HG02885 (cell line): ENCODE measurements around the gene BBOX1.
"Not testable (repeated sequence)": the region's sequence is repeated elsewhere in the genome, so short reads cannot be mapped to it uniquely, and the experiment has no call there.

Source experiments
- ATAC-seq: cut with Tn5 transposase; IDR thresholded peaks from one replicate; pipeline ENCODE4 v1.9.1; 2021; ENCODE audit warnings: mild to moderate bottlenecking; ENCODE audit not compliant: unreplicated experiment, poor library complexity

The BBOX1 gene

DNA sequence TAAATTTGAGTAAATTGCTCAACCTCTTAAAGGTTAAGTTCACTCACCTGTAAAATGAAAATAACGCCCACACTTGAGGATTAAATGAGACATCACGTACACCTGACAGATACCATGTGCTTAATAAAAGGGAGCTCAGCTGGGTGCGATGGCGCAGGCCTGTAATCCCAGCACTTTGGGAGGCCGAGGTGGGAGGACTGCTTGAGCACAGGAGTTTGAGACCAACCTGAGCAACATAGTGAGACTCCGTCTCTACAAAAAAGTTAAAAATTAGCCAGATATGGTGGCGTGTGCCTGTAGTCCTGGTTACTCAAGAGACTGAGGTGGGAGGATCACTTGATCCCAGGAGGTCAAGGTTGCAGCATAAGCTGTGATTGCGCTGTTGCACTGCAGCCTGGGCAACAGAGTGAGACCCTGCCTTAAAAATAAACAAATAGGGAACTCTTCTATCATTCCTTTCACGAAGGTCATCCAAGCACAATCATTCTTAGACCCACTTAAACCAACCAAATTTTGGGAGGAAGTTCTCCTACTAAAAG, 134.1 kb downstream of the BBOX1 start:
- no peak for ATAC-seq

DNA sequence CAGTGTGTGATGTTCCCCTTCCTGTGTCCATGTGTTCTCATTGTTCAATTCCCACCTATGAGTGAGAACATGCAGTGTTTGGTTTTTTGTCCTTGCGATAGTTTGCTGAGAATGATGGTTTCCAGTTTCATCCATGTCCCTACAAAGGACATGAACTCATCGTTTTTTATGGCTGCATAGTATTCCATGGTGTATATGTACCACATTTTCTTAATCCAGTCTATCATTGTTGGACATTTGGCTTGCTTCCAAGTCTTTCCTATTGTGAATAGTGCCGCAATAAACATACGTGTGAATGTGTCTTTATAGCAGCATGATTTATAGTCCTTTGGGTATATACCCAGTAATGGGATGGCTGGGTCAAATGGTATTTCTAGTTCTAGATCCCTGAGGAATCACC, 134.9 kb downstream of the BBOX1 start:
- ATAC-seq = not testable (repeated sequence)
